T-cell (primary cell): ENCODE measurements around the gene ARMC8. TPM values are rescaled to one million over a fixed set of nuclear protein-coding genes. Genes with fewer than 3 reads are reported as not detected.

ENCODE experiments used
- ATAC-seq, 4 experiments: fragments of 200-7000 bp in 3 of 4; fragments of 150-1000 bp in 1 of 4; cut with Tn5 transposase; replicated peaks in 1 of 4; 1 replicate in 3 of 4; 2 replicates in 1 of 4; pipeline ENCODE4 v1.10.0; 2021; ENCODE audit warnings: moderate library complexity in 3 of 4, mild to moderate bottlenecking in 2 of 4, moderate number of reproducible peaks in 1 of 4
- CTCF ChIA-PET, 2 donors: fragments of 300-600 bp; sonication (Branson Sonifier 250); formaldehyde crosslinking; loops; one replicate each; lab custom pipeline; 2022; ENCODE audit warnings: antibody characterized with exemption in 2 of 2; lab: Charles Lee
- POLR2A ChIA-PET, 2 donors: fragments of 300-600 bp; sonication (Branson Sonifier 250); formaldehyde crosslinking; loops; one replicate each; lab custom pipeline; 2022; ENCODE audit warnings: antibody characterized with exemption in 2 of 2; lab: Charles Lee
- DNase-seq, 35 experiments: peaks; one replicate each; pipeline versions ENCODE4 v3.0.0 to v3.0.0-alpha.2; 2013 to 2023
- H3K27ac ChIP-seq: one replicate; pipeline ENCODE4 v1.5.1; 2013; ENCODE audit warnings: low read length
- H3K27me3 ChIP-seq, 2 experiments: replicated peaks in 1 of 2; 1 replicate in 1 of 2; 2 replicates in 1 of 2; pipeline versions ENCODE4 v1.6.1 to v1.7.0; 2013; ENCODE audit warnings: low read length in 1 of 2, mixed read lengths in 1 of 2; ENCODE audit not compliant: control insufficient read depth in 2 of 2, insufficient read depth in 2 of 2; ENCODE audit errors: extremely low read depth in 1 of 2
- H3K36me3 ChIP-seq, 2 donors: 1 replicate in 1 of 2; 2 replicates in 1 of 2; pipeline versions ENCODE4 v1.6.1 to v1.7.0; 2013; ENCODE audit warnings: low read length in 1 of 2; ENCODE audit not compliant: control insufficient read depth in 2 of 2, insufficient read depth in 1 of 2; ENCODE audit errors: extremely low read depth in 1 of 2
- H3K4me1 ChIP-seq, 2 experiments: 1 replicate in 1 of 2; 2 replicates in 1 of 2; pipeline versions ENCODE4 v1.6.1 to v1.7.0; 2013; ENCODE audit warnings: low read length in 2 of 2, mixed read lengths in 1 of 2; ENCODE audit not compliant: insufficient read depth in 2 of 2, control insufficient read depth in 1 of 2; ENCODE audit errors: extremely low read depth in 1 of 2
- H3K4me3 ChIP-seq, 2 donors: 1 replicate in 1 of 2; 2 replicates in 1 of 2; pipeline versions ENCODE4 v1.5.1 to v1.7.0; 2013; ENCODE audit warnings: mild to moderate bottlenecking in 2 of 2, low read length in 1 of 2, moderate library complexity in 1 of 2; ENCODE audit not compliant: control insufficient read depth in 1 of 2; ENCODE audit errors: extremely low read depth in 1 of 2
- H3K9me3 ChIP-seq: 2 replicates; pipeline ENCODE4 v1.7.0; 2013
- H3K27ac Mint-ChIP-seq, 2 donors: one replicate each; pipeline ENCODE4 v1.8.0; 2020 to 2021; ENCODE audit warnings: mild to moderate bottlenecking in 2 of 2, mixed read lengths in 2 of 2
- H3K27me3 Mint-ChIP-seq, 2 donors: one replicate each; pipeline ENCODE4 v1.8.0; 2021 to 2022; ENCODE audit warnings: mixed read lengths in 2 of 2
- H3K36me3 Mint-ChIP-seq: one replicate; pipeline ENCODE4 v1.8.0; 2021; ENCODE audit warnings: mixed read lengths
- H3K4me1 Mint-ChIP-seq, 3 donors: one replicate each; pipeline ENCODE4 v1.8.0; 2020 to 2022; ENCODE audit warnings: mixed read lengths in 3 of 3, mild to moderate bottlenecking in 1 of 3
- H3K4me3 Mint-ChIP-seq, 3 donors: one replicate each; pipeline ENCODE4 v1.8.0; 2020 to 2022; ENCODE audit warnings: mild to moderate bottlenecking in 3 of 3, mixed read lengths in 3 of 3, moderate library complexity in 3 of 3
- H3K9me3 Mint-ChIP-seq, 3 donors: one replicate each; pipeline ENCODE4 v1.8.0; 2020 to 2022; ENCODE audit warnings: mixed read lengths in 3 of 3
- WGBS: methylation state at CpG from one replicate; pipeline ENCODE4 v1.1.5; 2013; ENCODE audit warnings: missing lambda C conversion rate; ENCODE audit not compliant: insufficient coverage; 5-methylcytosine and 5-hydroxymethylcytosine counted together
- total RNA-seq, 35 experiments: library from RNA in 6 of 35; stranded (reverse) in 6 of 35; fragments of 120-200 nt in 1 of 35; gene quantifications; one replicate each; pipeline versions ENCODE4 v1.2.1 to v1.2.4 and lab custom pipeline; 2013 to 2026

The ARMC8 gene
- total RNA-seq, 5 donors from 2014 or later (not counting 1 experiment from before 2014, with no cell fraction given) = 55.0 to 79.8 (median 58.6) TPM

DNA sequence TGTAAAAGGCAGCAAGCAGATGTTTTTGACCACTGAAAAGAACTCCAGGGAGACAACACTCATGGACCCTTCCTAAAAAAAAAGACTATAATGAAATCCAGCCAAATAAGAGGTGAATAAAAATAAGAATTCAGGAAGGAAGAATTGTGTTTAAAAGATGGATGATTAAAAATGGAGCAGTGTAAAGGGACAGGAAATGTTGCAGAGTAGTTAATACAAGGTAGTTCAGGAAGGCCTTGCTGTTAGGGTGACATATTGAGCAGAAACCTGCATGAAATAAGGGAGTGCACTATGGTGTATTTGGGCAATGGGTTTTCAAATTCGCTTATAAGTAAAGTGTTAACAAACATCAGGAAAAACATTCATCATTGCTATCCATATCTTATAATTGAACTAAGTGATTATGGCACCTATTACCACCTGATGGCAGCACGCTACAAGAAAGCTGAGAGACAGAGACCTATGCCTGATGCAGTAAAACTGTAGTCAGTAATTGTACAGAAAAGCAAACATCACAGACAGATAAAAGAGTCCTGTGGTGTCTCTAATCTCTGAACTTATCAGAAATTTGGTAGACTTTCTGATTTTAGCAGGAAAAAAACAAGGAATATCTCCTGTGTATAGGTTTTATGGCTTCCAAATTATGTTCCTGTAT lies 6.6 kb upstream of the ARMC8 start:
- Mint-ChIP-seq H3K4me1 (peaks cover 0 to 14% (median 3%) of the 10 kb centered on the region in 3 donors), H3K36me3 (no peaks in the 10 kb centered on the region), H3K27me3 (peaks cover 7 to 16% of the 10 kb centered on the region in 2 donors), H3K27ac (no peak overlapping the region), H3K9me3 (no peaks in the 10 kb centered on the region), H3K4me3 (no peak overlapping the region)
- peak in 24 of 35 experiments; percentile 5 to 64 (median 17) for DNase-seq
- Histone ChIP-seq H3K27ac (no peak overlapping the region), H3K4me3 (no peak overlapping the region), H3K36me3 (no peaks in the 10 kb centered on the region), H3K27me3 (peaks cover 0 to 14% of the 10 kb centered on the region in 2 experiments), H3K9me3 (no peaks in the 10 kb centered on the region), H3K4me1 (no peaks in the 10 kb centered on the region)
- ChIA-PET POLR2A (no interaction called here), CTCF (interaction anchor here (0.6 to 1.1 kb wide), 5 partner anchors 55 to 735 kb away, joined by 3 read pairs; no protein-coding TSS in a partner anchor)
- WGBS = no CpG with 5 or more reads among the region's 2 CpGs
- ATAC-seq = peak; percentile 86 to 95 (median 89)

DNA sequence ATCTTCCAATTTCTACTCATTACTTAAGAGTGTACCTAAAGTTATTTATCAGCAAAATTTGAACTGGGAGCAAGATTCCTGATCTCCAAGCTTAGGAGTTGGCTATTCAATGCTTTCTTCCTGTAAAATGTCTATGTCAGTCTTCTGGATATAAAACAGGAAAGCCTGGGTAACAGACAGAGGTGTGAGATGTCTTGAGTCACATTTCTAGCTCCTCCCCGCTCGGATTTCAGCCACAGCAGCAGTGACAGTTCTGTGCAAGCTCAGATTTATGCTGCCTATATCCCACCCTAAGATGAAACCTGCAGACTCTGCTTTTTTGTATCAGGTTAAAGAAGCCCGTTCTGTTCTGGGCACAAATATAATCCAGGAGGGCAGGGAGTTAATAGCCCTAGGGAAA lies 2.1 kb upstream of the ARMC8 start:
- Mint-ChIP-seq H3K9me3 (no peaks in the 10 kb centered on the region), H3K4me1 (peaks cover 27 to 43% (median 28%) of the 10 kb centered on the region in 3 donors), H3K27ac (no peak overlapping the region), H3K4me3 (no peak overlapping the region), H3K36me3 (peaks cover 4% of the 10 kb centered on the region), H3K27me3 (peaks cover 7 to 16% of the 10 kb centered on the region in 2 donors)
- no peaks in the 10 kb centered on the region for H3K9me3 ChIP-seq
- peaks cover 0 to 14% of the 10 kb centered on the region in 2 experiments for H3K27me3 ChIP-seq
- H3K4me3 ChIP-seq = no peak overlapping the region
- DNase-seq = no peak
- H3K27ac ChIP-seq = no peak overlapping the region
- no peaks in the 10 kb centered on the region for H3K36me3 ChIP-seq
- WGBS = no CpG with 5 or more reads among the region's 3 CpGs
- ChIA-PET CTCF (no interaction called here), POLR2A (no interaction called here)
- H3K4me1 ChIP-seq = peaks cover 8 to 11% of the 10 kb centered on the region in 2 experiments
- no peak for ATAC-seq

GRCh38 chr3:138186221-138186620 lies 880 bp upstream of the ARMC8 start:
- POLR2A ChIA-PET = interaction anchor here (0.5 to 3.1 kb wide), 5 partner anchors 11 to 741 kb away, joined by 3 to 16 read pairs (median 4); partner anchors contain the start of gene DBR1 (in 1 of the 2)
- CTCF ChIA-PET = interaction anchor here (0.8 to 2.4 kb wide), 8 partner anchors 8 to 737 kb away, joined by 3 to 23 read pairs (median 4); partner anchors contain the start of genes DBR1 (in 2 of the 2), CEP70 (in 1 of the 2) and NME9 (in 1 of the 2)
- WGBS = 100% methylated on average over 1 of the region's 2 CpGs
- Histone ChIP-seq H3K27ac (no peak overlapping the region), H3K4me1 (peaks cover 8 to 11% of the 10 kb centered on the region in 2 experiments), H3K9me3 (no peaks in the 10 kb centered on the region), H3K36me3 (peaks cover 0 to 4% of the 10 kb centered on the region in 2 donors), H3K27me3 (peaks cover 0 to 14% of the 10 kb centered on the region in 2 experiments), H3K4me3 (peak overlapping the region in 1 of 2 donors; percentile 94)
- Mint-ChIP-seq H3K36me3 (peaks cover 8% of the 10 kb centered on the region), H3K4me1 (peaks cover 33 to 47% (median 37%) of the 10 kb centered on the region in 3 donors), H3K27me3 (peaks cover 7 to 14% of the 10 kb centered on the region in 2 donors), H3K4me3 (peak overlapping the region; percentile 93 to 98 (median 95)), H3K27ac (peak overlapping the region; percentile 97 to 99), H3K9me3 (no peaks in the 10 kb centered on the region)
- no peak for ATAC-seq
- DNase-seq = no peak

GRCh38 chr3:138186803-138187295 lies 252 bp upstream of the ARMC8 start:
- ATAC-seq (peak; percentile 92 to 97 (median 94)), DNase-seq (peak; percentile 76 to 94 (median 87))
- ChIA-PET POLR2A (interaction anchor here (0.5 to 3.1 kb wide), 8 partner anchors 11 to 1317 kb away, joined by 3 to 16 read pairs (median 5); partner anchors contain the start of gene DBR1 (in 1 of the 2)), CTCF (interaction anchor here (0.6 to 2.4 kb wide), 10 partner anchors 8 to 748 kb away, joined by 3 to 23 read pairs (median 3); partner anchors contain the start of genes DBR1 (in 2 of the 2), CEP70 (in 1 of the 2) and NME9 (in 1 of the 2))
- Histone ChIP-seq H3K9me3 (no peaks in the 10 kb centered on the region), H3K27me3 (peaks cover 0 to 14% of the 10 kb centered on the region in 2 experiments), H3K4me3 (peak overlapping the region; percentile 85 to 94), H3K36me3 (peaks cover 0 to 4% of the 10 kb centered on the region in 2 donors), H3K4me1 (peaks cover 8 to 11% of the 10 kb centered on the region in 2 experiments), H3K27ac (peak overlapping the region; percentile 88)
- peaks cover 7 to 14% of the 10 kb centered on the region in 2 donors for H3K27me3 Mint-ChIP-seq
- H3K9me3 Mint-ChIP-seq = no peaks in the 10 kb centered on the region
- H3K36me3 Mint-ChIP-seq = peaks cover 13% of the 10 kb centered on the region
- H3K4me1 Mint-ChIP-seq = peaks cover 39 to 54% (median 43%) of the 10 kb centered on the region in 3 donors
- WGBS = 0% methylated on average over 13 of the region's 25 CpGs
- H3K27ac Mint-ChIP-seq = peak overlapping the region; percentile 97 to 99
- peak overlapping the region; percentile 93 to 98 (median 95) for H3K4me3 Mint-ChIP-seq

DNA sequence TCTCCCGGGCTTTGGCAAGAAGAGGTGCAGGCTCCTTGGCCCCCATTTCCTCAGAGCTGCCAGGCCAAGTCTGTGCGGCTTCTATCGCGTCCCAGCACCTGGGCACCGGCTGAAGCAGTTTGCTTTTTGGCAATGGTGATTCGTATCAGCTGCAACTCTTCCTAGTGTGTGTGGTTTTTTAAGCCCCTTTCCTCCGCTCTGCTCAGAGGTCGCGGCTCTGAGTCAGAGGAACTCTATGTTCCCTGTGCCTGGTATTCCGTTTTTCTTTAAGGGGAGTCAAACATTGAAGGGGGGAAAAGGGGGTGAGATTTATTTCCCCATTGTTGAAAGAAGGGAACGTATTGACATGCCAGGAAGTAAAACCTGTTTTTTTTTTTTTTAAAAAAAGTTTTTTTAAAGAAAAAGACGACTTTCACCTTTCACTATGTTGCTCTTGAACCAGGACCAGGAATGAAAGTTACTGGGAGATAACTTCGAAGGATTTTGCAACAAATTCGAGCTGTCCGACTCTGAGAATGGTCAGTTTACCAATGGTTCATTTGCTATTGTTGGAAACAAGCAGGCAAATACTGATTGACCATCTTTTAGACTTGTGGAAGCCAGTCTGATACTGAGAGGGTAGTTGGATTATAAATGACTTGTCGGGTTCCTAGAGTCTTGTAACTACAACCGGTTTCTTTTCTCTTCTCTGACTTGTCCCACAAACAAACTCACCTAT lies 1.1 kb downstream of the ARMC8 start:
- ChIA-PET POLR2A (interaction anchor here (2.6 to 3.1 kb wide), 2 partner anchors 14 to 15 kb away, joined by 12 to 16 read pairs; partner anchors contain the start of gene DBR1 (in 1 of the 2)), CTCF (interaction anchor here (0.6 to 2.4 kb wide), 5 partner anchors 10 to 1156 kb away, joined by 3 to 23 read pairs (median 4); partner anchors contain the start of gene DBR1 (in 1 of the 2))
- H3K9me3 ChIP-seq = no peaks in the 10 kb centered on the region
- peak overlapping the region; percentile 85 to 94 for H3K4me3 ChIP-seq
- Mint-ChIP-seq H3K4me3 (peak overlapping the region; percentile 93 to 98 (median 95)), H3K27ac (peak overlapping the region; percentile 83 to 97), H3K9me3 (no peaks in the 10 kb centered on the region), H3K27me3 (peaks cover 7 to 14% of the 10 kb centered on the region in 2 donors), H3K4me1 (peaks cover 43 to 54% (median 48%) of the 10 kb centered on the region in 3 donors), H3K36me3 (peaks cover 13% of the 10 kb centered on the region)
- H3K27ac ChIP-seq = peak overlapping the region; percentile 88
- peaks cover 0 to 4% of the 10 kb centered on the region in 2 donors for H3K36me3 ChIP-seq
- H3K27me3 ChIP-seq = peaks cover 0 to 11% of the 10 kb centered on the region in 2 experiments
- peak in 13 of 35 experiments; percentile 3 to 30 (median 10) for DNase-seq
- WGBS = 10% methylated on average over 11 of the region's 17 CpGs
- peak in 2 of 4 experiments; percentile 3 to 19 for ATAC-seq
- H3K4me1 ChIP-seq = peaks cover 8 to 11% of the 10 kb centered on the region in 2 experiments
